Amniotic epithelial cell (primary cell): ENCODE measurements around the gene SLC22A4.
A peak's percentile ranks its signal among the peaks of the same experiment; 100 is the strongest.

ENCODE experiments used
- DNase-seq: peaks from one replicate; pipeline ENCODE4 v3.0.0-alpha.2; 2010; ENCODE audit warnings: low read depth

SLC22A4 gene

GRCh38 chr5:132275367-132276220 is 18.6 kb upstream of the SLC22A4 start:
- no peak for DNase-seq

DNA sequence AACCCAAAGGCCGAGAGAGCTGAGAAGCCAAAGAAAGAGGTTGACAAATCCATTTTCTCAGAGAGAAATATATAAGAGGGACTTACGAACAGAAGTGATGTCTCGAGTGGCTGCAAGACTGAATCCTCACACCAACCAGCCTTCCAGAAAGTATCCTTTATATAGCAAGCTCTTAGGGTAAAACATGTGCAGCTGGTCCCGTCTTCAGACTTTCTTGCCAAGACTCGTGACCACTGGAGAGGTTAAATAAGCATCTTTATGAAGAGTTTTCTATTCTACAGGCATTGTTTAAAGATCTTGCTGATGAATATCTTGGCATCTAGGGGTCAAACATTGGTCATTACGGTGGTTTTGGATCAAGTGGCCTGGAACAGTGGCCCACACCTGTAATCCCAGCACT is 16.9 kb upstream of the SLC22A4 start:
- no peak for DNase-seq

DNA sequence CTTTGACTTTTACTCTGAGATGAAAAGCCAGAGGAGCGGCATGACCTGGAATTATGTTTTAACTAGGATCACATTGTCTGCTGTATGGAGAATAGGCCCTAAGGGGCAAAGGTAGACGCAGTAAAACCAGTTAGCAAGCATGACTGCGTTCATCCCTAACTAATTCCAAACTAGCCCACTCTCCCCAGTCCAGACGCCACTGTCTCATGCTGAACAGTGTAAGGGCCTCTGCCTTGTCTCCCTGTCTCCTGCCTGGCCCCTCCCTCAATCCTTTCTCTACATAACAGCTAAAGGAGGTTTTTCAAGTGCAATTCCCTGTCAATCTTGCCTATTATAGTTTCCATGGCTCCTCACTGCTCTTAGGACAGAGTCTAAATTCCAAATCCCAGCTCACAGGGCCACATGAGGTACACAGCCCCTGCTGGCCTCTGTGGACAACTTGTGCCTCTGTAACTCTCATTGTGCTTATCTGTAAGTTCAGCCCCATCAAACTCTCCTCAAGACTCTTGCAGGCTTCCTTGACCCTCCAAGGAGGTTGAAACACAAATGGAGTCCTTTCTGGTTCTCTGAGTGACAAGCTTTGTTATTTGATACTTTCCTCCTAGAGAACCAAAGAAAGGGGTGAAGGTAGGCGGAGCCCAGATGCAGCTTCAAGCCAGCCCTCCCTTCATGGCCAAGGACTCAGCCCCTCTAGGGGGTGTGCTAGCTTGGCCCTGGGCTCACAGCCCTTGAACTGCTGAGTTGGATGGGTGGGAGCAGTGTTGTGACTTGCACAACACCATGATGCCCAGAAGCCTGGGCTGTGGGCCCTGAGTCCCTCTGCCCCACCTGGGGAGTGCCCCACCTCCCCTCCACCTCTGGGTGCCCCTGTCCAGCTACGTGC is 16.0 kb upstream of the SLC22A4 start:
- DNase-seq: no peak

- DNase-seq: no peak
Measured at GRCh38 chr5:132279801-132280200, 14.4 kb upstream of the SLC22A4 start.

DNA sequence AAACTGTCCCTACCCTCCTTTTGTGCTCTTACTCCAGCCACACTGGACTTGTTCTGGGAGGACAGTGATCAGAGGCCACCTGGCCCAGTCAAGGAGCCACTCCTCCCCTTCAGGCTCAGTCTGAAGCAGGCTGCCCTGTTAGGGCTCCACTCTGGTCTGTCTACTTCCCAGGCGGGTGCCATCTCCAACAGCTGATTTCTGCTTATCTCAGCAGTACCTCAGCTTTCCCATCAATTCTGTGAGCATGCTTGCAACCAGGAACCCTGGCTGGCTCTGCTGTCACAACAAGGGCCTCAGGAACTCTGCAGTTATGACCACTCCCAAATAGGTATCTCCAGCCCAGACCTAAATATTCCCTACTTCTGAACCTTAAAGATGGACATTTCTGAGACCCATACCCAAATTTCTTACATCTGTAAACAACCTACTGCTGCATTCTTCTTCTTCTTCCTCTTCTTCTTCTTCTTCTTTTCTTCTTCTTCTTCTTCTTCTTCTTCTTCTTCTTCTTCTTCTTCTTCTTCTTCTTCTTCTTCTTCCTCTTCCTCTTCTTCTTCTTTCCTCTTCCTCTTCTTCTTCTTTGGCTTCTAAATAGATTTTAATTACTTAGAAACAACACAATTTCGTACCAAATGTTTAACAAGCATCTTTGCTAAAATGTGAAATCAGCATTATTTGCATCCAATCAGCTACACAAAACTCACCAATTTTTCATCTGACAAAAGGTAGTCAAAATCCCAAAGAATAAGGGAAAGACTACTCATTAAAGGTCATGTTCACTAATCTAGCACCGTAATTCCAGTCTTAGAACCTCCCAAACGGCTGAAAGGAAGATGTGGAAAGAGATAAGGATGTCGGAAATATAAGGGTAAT is 13.6 kb upstream of the SLC22A4 start:
- DNase-seq: no peak

DNA sequence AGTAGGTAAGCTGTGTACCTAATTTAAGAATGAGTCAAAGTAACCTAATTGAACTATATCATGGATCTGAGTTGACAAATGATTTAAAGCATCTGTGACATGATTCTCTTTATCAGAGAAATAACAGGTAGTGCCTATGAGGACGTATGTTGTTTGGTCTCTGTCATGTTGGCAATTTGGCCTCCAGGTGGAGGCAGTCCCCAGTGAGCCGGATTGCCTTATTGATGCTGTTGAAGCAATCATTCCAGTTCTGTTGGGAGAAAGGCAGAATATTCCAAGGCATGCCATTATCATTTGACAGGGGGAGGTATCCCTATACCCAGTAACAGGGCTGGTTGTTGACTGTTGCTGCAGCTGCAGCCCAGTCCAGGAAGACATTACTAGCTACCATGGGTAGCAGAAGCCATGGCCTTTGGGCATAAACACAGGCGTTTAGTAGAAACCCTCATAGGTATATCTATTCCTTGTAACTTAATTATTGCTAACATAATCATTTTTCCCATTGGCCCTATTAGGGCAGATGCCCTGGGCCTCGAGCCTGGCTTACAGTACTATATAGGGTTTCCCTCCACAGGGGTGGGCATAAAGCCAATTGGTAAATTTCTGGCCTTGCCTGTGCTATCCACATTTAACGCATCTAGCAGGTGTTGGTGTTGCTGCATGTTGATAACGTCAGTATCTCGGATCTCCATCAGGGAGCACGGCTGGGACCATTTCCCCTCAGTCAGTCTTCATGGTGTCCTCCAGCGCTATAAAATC is 12.2 kb upstream of the SLC22A4 start:
- DNase-seq: no peak

GRCh38 chr5:132283423-132284043 is 10.7 kb upstream of the SLC22A4 start:
- peak; percentile 45 for DNase-seq

- DNase-seq: peak; percentile 33
Measured at GRCh38 chr5:132289097-132289496, 5.1 kb upstream of the SLC22A4 start.

- no peak for DNase-seq
Measured at GRCh38 chr5:132291026-132291425, 3.2 kb upstream of the SLC22A4 start.

- DNase-seq: peak; percentile 89
Measured at GRCh38 chr5:132293066-132293991, 865 bp upstream of the SLC22A4 start.

DNA sequence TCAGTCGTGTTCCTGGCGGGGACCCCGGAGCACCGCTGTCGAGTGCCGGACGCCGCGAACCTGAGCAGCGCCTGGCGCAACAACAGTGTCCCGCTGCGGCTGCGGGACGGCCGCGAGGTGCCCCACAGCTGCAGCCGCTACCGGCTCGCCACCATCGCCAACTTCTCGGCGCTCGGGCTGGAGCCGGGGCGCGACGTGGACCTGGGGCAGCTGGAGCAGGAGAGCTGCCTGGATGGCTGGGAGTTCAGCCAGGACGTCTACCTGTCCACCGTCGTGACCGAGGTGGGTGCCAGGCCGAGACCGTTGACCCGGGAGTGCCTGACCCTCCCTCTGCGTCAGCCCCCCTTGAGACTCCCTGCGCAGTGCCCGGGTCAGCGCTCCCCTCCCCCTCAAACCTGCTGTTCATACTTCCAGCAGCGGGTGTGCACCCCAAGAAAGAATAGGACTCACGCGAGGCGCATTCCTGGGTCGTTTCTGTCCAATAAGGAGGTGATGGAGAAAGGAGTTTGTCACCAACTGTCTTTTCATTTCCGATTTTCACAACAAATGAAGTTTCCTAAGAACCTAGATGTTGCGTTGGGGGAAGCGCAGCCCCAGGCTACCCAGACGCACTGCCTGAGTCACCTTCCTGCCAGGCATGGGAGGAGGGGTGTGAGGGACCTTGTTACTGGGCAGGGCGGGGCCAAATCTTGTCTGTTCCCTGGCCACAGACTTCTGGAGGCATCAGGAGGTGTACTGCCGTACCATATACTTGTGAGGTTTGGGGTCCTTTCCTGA is 722 bp downstream of the SLC22A4 start:
- DNase-seq: peak; percentile 81

GRCh38 chr5:132295505-132296411 is 1.6 kb downstream of the SLC22A4 start:
- no peak for DNase-seq

DNA sequence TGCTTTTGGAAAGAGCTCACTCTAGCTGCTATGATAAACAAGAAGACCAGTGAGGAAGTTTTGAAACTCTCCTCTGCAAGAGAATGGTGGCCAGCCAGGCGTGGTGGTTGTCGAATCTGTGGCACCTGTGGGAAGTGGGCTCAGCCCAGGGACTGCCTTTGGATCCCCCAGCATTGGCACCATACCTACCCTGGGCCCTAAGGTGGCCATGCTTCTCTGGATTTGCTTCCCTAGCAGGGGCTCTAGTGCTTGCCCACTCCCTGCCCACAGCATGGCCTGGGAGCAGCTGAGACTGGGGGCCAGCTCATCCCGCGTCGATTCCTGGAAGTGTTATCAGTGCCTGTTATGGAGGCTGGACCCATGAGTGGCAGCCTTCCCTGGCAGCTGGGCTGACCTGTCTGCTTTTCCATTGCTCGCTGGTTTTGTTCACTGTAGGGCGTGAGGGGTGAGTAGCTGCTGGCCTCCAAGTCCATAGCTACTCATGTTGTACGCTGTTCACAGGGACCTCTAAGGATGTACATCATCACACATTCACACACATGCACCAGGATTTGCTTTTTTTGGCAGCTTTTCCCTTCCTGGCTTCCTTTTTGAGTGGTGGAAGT is 2.3 kb downstream of the SLC22A4 start:
- no peak for DNase-seq

- DNase-seq: no peak
Measured at GRCh38 chr5:132297211-132297940, 3.2 kb downstream of the SLC22A4 start.

DNA sequence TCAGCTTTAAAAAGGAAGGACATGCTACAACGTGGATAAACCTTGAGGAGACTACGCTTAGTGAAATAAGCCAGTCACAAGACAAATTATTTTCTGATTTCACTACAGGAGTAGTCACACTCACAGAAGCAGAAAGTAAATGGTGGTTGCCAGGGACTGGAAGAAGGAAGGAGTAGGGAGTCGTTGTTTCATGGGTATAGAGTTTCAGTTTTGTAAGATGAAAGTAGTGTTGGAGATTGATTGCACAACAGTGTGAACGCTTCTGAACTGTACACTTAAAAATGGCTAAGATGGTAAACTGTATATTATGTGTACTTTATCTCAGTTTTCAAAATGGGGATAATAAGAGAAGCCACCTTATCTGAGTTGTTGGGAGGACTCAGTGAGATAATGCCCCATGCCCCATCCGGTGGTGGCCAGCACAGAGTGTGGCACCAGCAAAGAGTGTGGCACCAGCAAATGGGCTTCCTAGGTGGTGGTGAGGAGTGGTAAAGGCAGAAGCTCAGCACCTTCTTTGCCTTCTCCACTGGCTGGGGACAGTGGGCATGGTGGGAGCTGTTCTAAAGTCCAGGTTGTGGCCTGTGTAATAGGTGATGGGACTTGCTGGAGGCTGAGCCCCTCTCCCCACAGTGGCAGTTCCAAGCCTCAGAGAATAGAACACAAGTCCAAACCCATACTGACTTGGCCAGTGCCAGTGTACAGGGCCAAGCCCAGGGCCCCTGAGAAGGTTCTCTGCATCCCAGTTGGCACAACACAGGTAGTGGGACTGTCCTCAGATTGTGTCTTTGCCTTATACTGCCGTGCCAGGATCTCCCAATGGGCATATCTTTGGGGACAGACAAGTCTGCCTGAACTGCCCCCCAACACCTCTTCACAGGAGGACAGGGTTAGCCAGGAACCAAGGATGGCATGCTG is 4.4 kb downstream of the SLC22A4 start:
- DNase-seq: peak; percentile 66

DNA sequence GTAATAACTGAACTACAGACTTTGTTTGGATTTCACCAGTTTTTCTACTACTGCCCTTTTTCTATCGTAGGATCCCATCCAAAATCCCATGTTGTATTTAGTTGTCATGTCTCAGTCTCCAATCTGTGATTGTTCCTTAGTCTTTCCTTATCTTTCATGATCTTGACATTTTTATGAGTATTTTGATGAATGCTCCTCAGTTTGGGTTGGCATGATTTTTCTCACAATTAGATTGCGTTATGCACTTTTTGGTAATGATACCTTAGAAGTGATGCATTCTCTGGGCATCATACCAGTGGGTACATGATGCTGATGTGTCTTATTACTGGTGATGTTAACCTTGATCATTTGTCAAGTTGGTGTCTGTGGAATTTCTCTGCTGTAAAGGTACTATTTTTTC is 5.7 kb downstream of the SLC22A4 start:
- DNase-seq: no peak
